A549 (cell line): ENCODE measurements around the gene TUBA8. TPM values are rescaled to one million over a fixed set of nuclear protein-coding genes. Genes with fewer than 3 reads are reported as not detected.
"Not testable (repeated sequence)": the region's sequence is repeated elsewhere in the genome, so short reads cannot be mapped to it uniquely, and the experiment has no call there.

Experiments used
- ATAC-seq, 2 experiments: fragments of 200-7000 bp in 1 of 2; fragments of >200 bp in 1 of 2; cut with Nextera tagmentation in 1 of 2; cut with Tn5 transposase in 1 of 2; 3 replicates each; pipeline versions ENCODE4 v1.8.0 to v1.9.1; 2018 to 2020; ENCODE audit warnings: mild to moderate bottlenecking in 1 of 2, moderate library complexity in 1 of 2
- CTCF ChIA-PET: fragments of 300-600 bp; sonication (Branson Sonifier 250); formaldehyde crosslinking; extraction: SDS; loops from one replicate; lab custom pipeline; 2021; ENCODE audit warnings: antibody characterized with exemption, inconsistent platforms; lab: Yijun Ruan, JAX
- POLR2A ChIA-PET: fragments of 350-600 bp; formaldehyde crosslinking; extraction: SDS; loops from one replicate; lab custom pipeline; 2021; ENCODE audit warnings: antibody characterized with exemption, inconsistent platforms; lab: Yijun Ruan, JAX
- DNase-seq, 2 experiments: peaks; one replicate each; pipeline versions ENCODE4 v3.0.0 to v3.0.0-alpha.2; 2011 to 2016; ENCODE audit warnings: low read depth in 1 of 2, low spot score in 1 of 2
- FAIRE-seq: peaks from 2 replicates; lab custom pipeline; 2011; peaks lifted over from hg19 to GRCh38; lab: Jason Lieb, UNC
- H3K27ac ChIP-seq, 2 experiments: fragments of >200 bp; sonication (Bioruptor Twin); formaldehyde crosslinking; 3 replicates each; pipeline ENCODE4 v1.5.1; 2016 to 2017
- H3K4me1 ChIP-seq: fragments of >200 bp; sonication (Bioruptor Twin); formaldehyde crosslinking; 3 replicates; pipeline ENCODE4 v1.6.1; 2016
- H3K4me2 ChIP-seq: fragments of >200 bp; sonication (Bioruptor Twin); formaldehyde crosslinking; 3 replicates; pipeline ENCODE4 v1.6.1; 2016
- H3K4me3 ChIP-seq: fragments of >200 bp; sonication (Bioruptor Twin); formaldehyde crosslinking; 3 replicates; pipeline ENCODE4 v1.5.1; 2016
- H3K9me3 ChIP-seq: fragments of >200 bp; sonication (Bioruptor Twin); formaldehyde crosslinking; 3 replicates; pipeline ENCODE4 v1.6.1; 2016
- CBX8 ChIP-seq: fragments of 200-600 bp; sonication (generic); IDR thresholded peaks from 2 replicates; pipeline ENCODE4 v1.6.1; 2016
- CHD2 ChIP-seq: fragments of 150-350 bp; IDR thresholded peaks from 2 replicates; pipeline ENCODE4 v1.6.1; 2014; ENCODE audit warnings: low read length; ENCODE audit not compliant: partially characterized antibody
- CHD4 ChIP-seq: fragments of 200-600 bp; sonication (generic); IDR thresholded peaks from 2 replicates; pipeline ENCODE4 v1.6.1; 2016; ENCODE audit warnings: antibody characterized with exemption, mild to moderate bottlenecking, borderline replicate concordance
- EHF ChIP-seq: fragments of 250-450 bp; sonication (Bioruptor Pico); IDR thresholded peaks from 2 replicates; pipeline ENCODE4 v1.5.0; 2020; ENCODE audit warnings: mild to moderate bottlenecking
- EHMT2 ChIP-seq: fragments of 200-600 bp; sonication (generic); IDR thresholded peaks from 2 replicates; pipeline ENCODE4 v1.6.1; 2016; ENCODE audit warnings: antibody characterized with exemption, low read depth, mild to moderate bottlenecking, moderate library complexity
- ESRRA ChIP-seq: fragments of 150-350 bp; IDR thresholded peaks from 2 replicates; pipeline ENCODE4 v1.6.1; 2014; ENCODE audit warnings: mild to moderate bottlenecking, low read length, borderline replicate concordance
- FOSB ChIP-seq: fragments of 250-450 bp; sonication (Bioruptor Pico); IDR thresholded peaks from 2 replicates; pipeline ENCODE4 v1.5.0; 2020; ENCODE audit warnings: mild to moderate bottlenecking, moderate library complexity
- HEYL ChIP-seq: fragments of 250-450 bp; sonication (Bioruptor Pico); IDR thresholded peaks from 2 replicates; pipeline ENCODE4 v1.8.0; 2021; ENCODE audit warnings: mild to moderate bottlenecking, moderate library complexity
- KDM1A ChIP-seq: fragments of 200-600 bp; sonication (generic); IDR thresholded peaks from 2 replicates; pipeline ENCODE4 v1.6.1; 2016; ENCODE audit warnings: low read depth, mild to moderate bottlenecking
- KDM5A ChIP-seq: fragments of 200-600 bp; sonication (generic); IDR thresholded peaks from 2 replicates; pipeline ENCODE4 v1.6.1; 2016; ENCODE audit warnings: antibody characterized with exemption, mild to moderate bottlenecking
- MAX ChIP-seq: IDR thresholded peaks from 2 replicates; pipeline ENCODE4 v1.6.1; 2012
- MYC ChIP-seq: IDR thresholded peaks from 2 replicates; pipeline ENCODE4 v1.6.1; 2012; ENCODE audit warnings: mild to moderate bottlenecking, inconsistent platforms, low read length, improper control_type of control experiment, borderline replicate concordance
- NFE2L2 ChIP-seq: fragments of 150-350 bp; conservative IDR thresholded peaks from 2 replicates; pipeline ENCODE4 v1.6.1; 2014; ENCODE audit warnings: low read length
- NR3C1 ChIP-seq: fragments of >200 bp; sonication (Bioruptor Twin); formaldehyde crosslinking; IDR thresholded peaks from 3 replicates; pipeline ENCODE4 v1.6.1; 2017
- PHF8 ChIP-seq: fragments of 200-600 bp; sonication (generic); IDR thresholded peaks from 2 replicates; pipeline ENCODE4 v1.6.1; 2016; ENCODE audit warnings: low read depth, mild to moderate bottlenecking, antibody characterized with exemption, moderate library complexity, borderline replicate concordance
- POLR2AphosphoS2 ChIP-seq: conservative IDR thresholded peaks from 2 replicates; pipeline ENCODE4 v1.6.1; 2012; ENCODE audit warnings: low read length, improper control_type of control experiment, inconsistent platforms
- SMC3 ChIP-seq: fragments of >200 bp; sonication (Bioruptor Twin); formaldehyde crosslinking; IDR thresholded peaks from 3 replicates; pipeline ENCODE4 v1.6.1; 2018; ENCODE audit warnings: inconsistent platforms
- USF2 ChIP-seq: fragments of 450-650 bp; IDR thresholded peaks from 2 replicates; pipeline ENCODE4 v1.6.1; 2014; ENCODE audit warnings: antibody characterized with exemption
- ZC3H11A ChIP-seq: fragments of 450-650 bp; IDR thresholded peaks from 2 replicates; pipeline ENCODE4 v1.6.1; 2014; ENCODE audit warnings: antibody characterized with exemption, mild to moderate bottlenecking
- ZNF302 ChIP-seq: fragments of 250-450 bp; sonication (Bioruptor Pico); IDR thresholded peaks from 2 replicates; pipeline ENCODE4 v1.9.0; 2021; ENCODE audit warnings: inconsistent platforms, mild to moderate bottlenecking, moderate library complexity
- WGBS: methylation state at CpG from one replicate; pipeline ENCODE4 v1.1.6; 2017; ENCODE audit errors: missing lambda C conversion rate; 5-methylcytosine and 5-hydroxymethylcytosine counted together
- polyA plus RNA-seq, 4 experiments: library from polyadenylated mRNA; depleted of rRNA in 3 of 4; stranded (reverse); fragments of >200 nt; fragmentation: RNase III in 1 of 4; extraction: RNeasy Plus Mini Kit Qiagen cat#74134 plus additional on column Dnase treatment in 1 of 4; gene quantifications; 2 replicates in 3 of 4; 3 replicates in 1 of 4; pipeline ENCODE4 v1.2.3, GENCODE V29; 2011 to 2017
- TF ChIP-seq, protein P1 (sequence below): fragments of 250-450 bp; sonication (Bioruptor Pico); IDR thresholded peaks from 2 replicates; pipeline ENCODE4 v1.5.0; 2021; ENCODE audit warnings: mild to moderate bottlenecking, moderate library complexity, borderline replicate concordance

TUBA8 gene
- polyA plus RNA-seq, 2 of the 4 experiments (the other 2 are of a cell fraction), result 0.13 to 0.66 TPM

GRCh38 chr22:18121954-18122554 is 11.4 kb downstream of the TUBA8 start:
- no peak overlapping the region for H3K27ac ChIP-seq
- 91% methylated on average over 4 of the region's 5 CpGs for WGBS

GRCh38 chr22:18123476-18124025 is 12.9 kb downstream of the TUBA8 start:
- FAIRE-seq, H3K4me2 ChIP-seq, H3K4me1 ChIP-seq, H3K4me3 ChIP-seq, ATAC-seq, H3K27ac ChIP-seq, H3K9me3 ChIP-seq, DNase-seq: not testable (repeated sequence)
- ChIA-PET CTCF (interaction anchor here (2.4 kb wide), 1 partner anchor 12 kb away, joined by 5 read pairs; no protein-coding TSS in a partner anchor), POLR2A (interaction anchor here (0.7 kb wide), 1 partner anchor 14 kb away, joined by 5 read pairs; no protein-coding TSS in a partner anchor)
- WGBS, result 91% methylated on average over 19 of the region's 19 CpGs

More at GRCh38 chr22:18121954-18122554, 11.4 kb downstream of the TUBA8 start:
- DNase-seq (no peak), FAIRE-seq (no peak), ATAC-seq (no peak)
- Histone ChIP-seq H3K9me3 (no peaks in the 10 kb centered on the region), H3K4me3 (no peak overlapping the region), H3K4me2 (no peak overlapping the region), H3K4me1 (no peaks in the 10 kb centered on the region)
- ChIA-PET POLR2A (no interaction called here), CTCF (no interaction called here)
- TF ChIP-seq HEYL (CRISPR knock-in tag) (no peak), CHD4 (no peak), ZC3H11A (no peak), MAX (no peak), CHD2 (no peak), EHF (CRISPR knock-in tag) (no peak)

- Histone ChIP-seq H3K4me3 (no peak overlapping the region), H3K9me3 (no peaks in the 10 kb centered on the region), H3K27ac (no peak overlapping the region), H3K4me2 (no peak overlapping the region), H3K4me1 (no peaks in the 10 kb centered on the region)
- ATAC-seq, result no peak
- FAIRE-seq, result no peak
- CTCF ChIA-PET, result interaction anchor here (0.7 kb wide), 1 partner anchor 126 kb away, joined by 3 read pairs; no protein-coding TSS in a partner anchor
- POLR2A ChIA-PET, result no interaction called here
- 93% methylated on average over 14 of the region's 18 CpGs for WGBS
- DNase-seq, result no peak
- no peak for TF ChIP-seq POLR2AphosphoS2
- no peak for TF ChIP-seq KDM1A
- TF ChIP-seq MYC, result no peak
- TF ChIP-seq EHMT2, result no peak
- TF ChIP-seq, protein P1, sequence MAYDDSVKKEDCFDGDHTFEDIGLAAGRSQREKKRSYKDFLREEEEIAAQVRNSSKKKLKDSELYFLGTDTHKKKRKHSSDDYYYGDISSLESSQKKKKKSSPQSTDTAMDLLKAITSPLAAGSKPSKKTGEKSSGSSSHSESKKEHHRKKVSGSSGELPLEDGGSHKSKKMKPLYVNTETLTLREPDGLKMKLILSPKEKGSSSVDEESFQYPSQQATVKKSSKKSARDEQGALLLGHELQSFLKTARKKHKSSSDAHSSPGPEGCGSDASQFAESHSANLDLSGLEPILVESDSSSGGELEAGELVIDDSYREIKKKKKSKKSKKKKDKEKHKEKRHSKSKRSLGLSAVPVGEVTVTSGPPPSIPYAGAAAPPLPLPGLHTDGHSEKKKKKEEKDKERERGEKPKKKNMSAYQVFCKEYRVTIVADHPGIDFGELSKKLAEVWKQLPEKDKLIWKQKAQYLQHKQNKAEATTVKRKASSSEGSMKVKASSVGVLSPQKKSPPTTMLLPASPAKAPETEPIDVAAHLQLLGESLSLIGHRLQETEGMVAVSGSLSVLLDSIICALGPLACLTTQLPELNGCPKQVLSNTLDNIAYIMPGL (CRISPR knock-in tag), result no peak
- no peak for TF ChIP-seq CBX8
- TF ChIP-seq FOSB (CRISPR knock-in tag), result no peak
- no peak for TF ChIP-seq CHD2
- TF ChIP-seq KDM5A, result no peak
- no peak for TF ChIP-seq ESRRA
- no peak for TF ChIP-seq HEYL (CRISPR knock-in tag)
- no peak for TF ChIP-seq NR3C1
- no peak for TF ChIP-seq ZNF302 (CRISPR knock-in tag)
- TF ChIP-seq NFE2L2, result no peak
- no peak for TF ChIP-seq USF2
- no peak for TF ChIP-seq CHD4
- no peak for TF ChIP-seq SMC3
- TF ChIP-seq PHF8, result no peak
Observed at GRCh38 chr22:18126606-18127005, 16.0 kb downstream of the TUBA8 start.
